HG03280 (cell line): ENCODE results near the gene VPS35.
"Not testable (repeated sequence)": the region's sequence is repeated elsewhere in the genome, so short reads cannot be mapped to it uniquely, and the experiment has no call there.

ENCODE experiments used
- ATAC-seq: cut with Tn5 transposase; IDR thresholded peaks from one replicate; pipeline ENCODE4 v1.9.1; 2021; ENCODE audit warnings: mild to moderate bottlenecking, moderate library complexity; ENCODE audit not compliant: unreplicated experiment

VPS35 gene

GRCh38 chr16:46673320-46674013, 15.5 kb downstream of the VPS35 start:
- ATAC-seq = peak; percentile 85

- no peak for ATAC-seq
Measured at GRCh38 chr16:46662123-46662522, 26.9 kb downstream of the VPS35 start.

GRCh38 chr16:46658925-46659324, 30.1 kb downstream of the VPS35 start:
- ATAC-seq = peak; percentile 85

- ATAC-seq = no peak
Measured at GRCh38 chr16:46651305-46651704, 37.7 kb downstream of the VPS35 start.

GRCh38 chr16:46650254-46650623, 38.7 kb downstream of the VPS35 start:
- ATAC-seq = no peak

GRCh38 chr16:46649588-46650253, 39.3 kb downstream of the VPS35 start:
- no peak for ATAC-seq

- ATAC-seq = no peak
Measured at GRCh38 chr16:46648656-46649055, 40.3 kb downstream of the VPS35 start.

- ATAC-seq = no peak
Measured at GRCh38 chr16:46638947-46639925, 49.7 kb downstream of the VPS35 start.

GRCh38 chr16:46632778-46633733, 55.9 kb downstream of the VPS35 start:
- no peak for ATAC-seq

GRCh38 chr16:46629331-46630219, 59.4 kb downstream of the VPS35 start:
- ATAC-seq = no peak

GRCh38 chr16:46627746-46628145, 61.2 kb downstream of the VPS35 start:
- no peak for ATAC-seq

GRCh38 chr16:46626681-46627080, 62.3 kb downstream of the VPS35 start:
- ATAC-seq = not testable (repeated sequence)

- ATAC-seq = not testable (repeated sequence)
Measured at GRCh38 chr16:46624862-46625261, 64.1 kb downstream of the VPS35 start.

GRCh38 chr16:46623707-46624106, 65.3 kb downstream of the VPS35 start:
- not testable (repeated sequence) for ATAC-seq

- not testable (repeated sequence) for ATAC-seq
Measured at GRCh38 chr16:46623246-46623645, 65.7 kb downstream of the VPS35 start.

- ATAC-seq = no peak
Measured at GRCh38 chr16:46621934-46622676, 66.9 kb downstream of the VPS35 start.

GRCh38 chr16:46621006-46621933, 67.7 kb downstream of the VPS35 start, which contains the start of gene SHCBP1:
Gene SHCBP1 (minus strand): TSS chr16:46621379. CDS start chr16:46621359, 20 bp downstream.
- peak; percentile 89 for ATAC-seq
